ENCODE data around the gene CRABP2. TPM values are rescaled to one million over a fixed set of nuclear protein-coding genes. Genes with fewer than 3 reads are reported as not detected.

CRABP2 gene
- total and polyA plus RNA-seq, 2 of the 4 experiments (the other 2 are of a cell fraction) = 6.3 to 15.7 TPM

DNA sequence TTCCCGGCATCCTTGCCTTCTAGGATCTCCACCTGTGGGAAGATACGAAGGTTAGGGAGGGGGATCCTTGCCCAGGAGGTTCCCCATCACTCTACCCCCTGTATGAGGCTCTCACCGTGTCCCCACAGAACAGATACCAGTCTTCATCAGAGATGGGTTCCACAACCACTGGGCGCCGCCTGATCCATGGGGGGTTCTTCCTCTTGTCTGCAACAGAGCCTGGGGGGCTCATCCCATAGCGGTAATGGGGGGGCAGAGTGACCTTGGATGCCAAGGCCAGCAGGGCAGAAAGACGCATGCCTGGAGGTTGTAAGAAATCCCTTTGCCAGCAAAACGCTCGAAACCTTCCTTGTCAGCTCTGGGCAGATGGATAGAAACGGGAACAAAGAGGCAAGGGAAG lies 33.0 kb upstream of the CRABP2 start:
- CTCF ChIA-PET = interaction anchor here (0.9 kb wide), 1 partner anchor 12 kb away, joined by 3 read pairs; no protein-coding TSS in a partner anchor
- WGBS, 2 experiments (ENCODE audit: extremely low coverage in 2 of 2, insufficient read length in 1 of 2) = 88% methylated on average over 3 of the region's 10 CpGs; no CpG with 5 or more reads in 1 of the 2 experiments

More for the DNA sequence above, 33.0 kb upstream of the CRABP2 start:
- Histone ChIP-seq H2BK120ac (ENCODE audit: low read depth, low read length) (no peak overlapping the region), H2AFZ (replicated peaks; ENCODE audit: low read length, poor library complexity) (no peak overlapping the region), H3K9ac (ENCODE audit: low read depth, low read length) (no peak overlapping the region), H3K14ac (replicated peaks; ENCODE audit: low read depth, low read length) (no peak overlapping the region), H3K4me3 (ENCODE audit: insufficient read depth, low read depth, low read length) (no peak overlapping the region), H3K27me3 (ENCODE audit: control insufficient read depth, insufficient read depth, low read length) (no peaks in the 10 kb centered on the region), H4K5ac (ENCODE audit: low read depth, low read length) (no peak overlapping the region), H2BK20ac (ENCODE audit: low read depth, low read length) (no peak overlapping the region), H2AK5ac (ENCODE audit: low read depth, low read length) (no peak overlapping the region), H4K91ac (ENCODE audit: insufficient read depth, low read depth, low read length) (no peak overlapping the region), H3K9me3 (ENCODE audit: control insufficient read depth, insufficient read depth, low read length) (no peaks in the 10 kb centered on the region), H3K9me1 (ENCODE audit: insufficient read depth, low read length) (no peaks in the 10 kb centered on the region; the same call in 1 of the 2 replicates), H3K4me1 (ENCODE audit: control insufficient read depth, insufficient read depth, low read length) (0 out of 2 replicates have a peak, but pooled peaks cover 2% of the 10 kb centered on the region), H4K8ac (ENCODE audit: low read depth in 2 of 2, low read length in 2 of 2) (no peak overlapping the region), H3K27ac (ENCODE audit: insufficient read depth, low read length) (no peak overlapping the region), H2BK5ac (ENCODE audit: low read depth, low read length, poor library complexity, severe bottlenecking) (no peak overlapping the region), H2AK9ac (replicated peaks; ENCODE audit: low read depth, low read length, poor library complexity) (no peak overlapping the region), H3K79me1 (ENCODE audit: low read depth in 1 of 2, low read length in 2 of 2) (peaks cover 4 to 40% of the 10 kb centered on the region in 2 experiments), H3K36me3 (ENCODE audit: control insufficient read depth, insufficient read depth, low read length) (peaks cover 37% of the 10 kb centered on the region), H3K23ac (ENCODE audit: low read depth, low read length) (no peak overlapping the region), H3K56ac (ENCODE audit: extremely low read depth, insufficient read depth, low read length) (no peak overlapping the region), H4K20me1 (ENCODE audit: insufficient read depth, low read length) (no peaks in the 10 kb centered on the region), H3K4me2 (ENCODE audit: low read depth, low read length) (no peak overlapping the region), H2BK15ac (ENCODE audit: low read depth, low read length) (no peak overlapping the region), H3K4ac (ENCODE audit: low read depth, low read length) (no peak overlapping the region), H3K18ac (ENCODE audit: low read depth, low read length) (no peak overlapping the region)
- DNase-seq (no peak), ATAC-seq (ENCODE audit: low read depth) (no peak)
- no TSS peak for BruUV-seq (replicated peaks)
- in situ Hi-C loops (cut with MboI; ENCODE audit: low sequenced_read_pairs) (no loop called here), dilution Hi-C loops (cut with HindIII; ENCODE audit: low sequenced_read_pairs, unreplicated experiment) (no loop called here), intact Hi-C loops (cut with micrococcal nuclease) (no loop called here)
- TF ChIP-seq CHD1 (IDR thresholded peaks at IDR 0.05; ENCODE audit: low read depth, low read length) (no peak), MAZ (IDR thresholded peaks at IDR 0.05; ENCODE audit: borderline replicate concordance, low read depth, low read length) (no peak), MXI1 (IDR thresholded peaks at IDR 0.05; ENCODE audit: borderline replicate concordance, low read depth, low read length) (no peak), BHLHE40 (IDR thresholded peaks at IDR 0.05; ENCODE audit: low read depth, low read length) (no peak), NFE2L2 (IDR thresholded peaks at IDR 0.05; ENCODE audit: low read depth, low read length) (no peak), RFX5 (IDR thresholded peaks at IDR 0.05; ENCODE audit: low read depth, low read length) (no peak), RCOR1 (IDR thresholded peaks at IDR 0.05; ENCODE audit: insufficient replicate concordance, low read length) (no peak), MAFK (IDR thresholded peaks at IDR 0.05; ENCODE audit: low read depth, low read length) (no peak), SMC3 (IDR thresholded peaks at IDR 0.05; ENCODE audit: low read depth, low read length) (no peak), FOS (IDR thresholded peaks at IDR 0.05; ENCODE audit: low read depth, low read length) (no peak), POLR2A (IDR thresholded peaks at IDR 0.05; ENCODE audit: low read depth, low read length) (no peak), CEBPB (IDR thresholded peaks at IDR 0.05; ENCODE audit: low read depth, low read length) (no peak), RAD21 (IDR thresholded peaks at IDR 0.05; ENCODE audit: low read length) (no peak)
- TF ChIP-seq, protein P1, sequence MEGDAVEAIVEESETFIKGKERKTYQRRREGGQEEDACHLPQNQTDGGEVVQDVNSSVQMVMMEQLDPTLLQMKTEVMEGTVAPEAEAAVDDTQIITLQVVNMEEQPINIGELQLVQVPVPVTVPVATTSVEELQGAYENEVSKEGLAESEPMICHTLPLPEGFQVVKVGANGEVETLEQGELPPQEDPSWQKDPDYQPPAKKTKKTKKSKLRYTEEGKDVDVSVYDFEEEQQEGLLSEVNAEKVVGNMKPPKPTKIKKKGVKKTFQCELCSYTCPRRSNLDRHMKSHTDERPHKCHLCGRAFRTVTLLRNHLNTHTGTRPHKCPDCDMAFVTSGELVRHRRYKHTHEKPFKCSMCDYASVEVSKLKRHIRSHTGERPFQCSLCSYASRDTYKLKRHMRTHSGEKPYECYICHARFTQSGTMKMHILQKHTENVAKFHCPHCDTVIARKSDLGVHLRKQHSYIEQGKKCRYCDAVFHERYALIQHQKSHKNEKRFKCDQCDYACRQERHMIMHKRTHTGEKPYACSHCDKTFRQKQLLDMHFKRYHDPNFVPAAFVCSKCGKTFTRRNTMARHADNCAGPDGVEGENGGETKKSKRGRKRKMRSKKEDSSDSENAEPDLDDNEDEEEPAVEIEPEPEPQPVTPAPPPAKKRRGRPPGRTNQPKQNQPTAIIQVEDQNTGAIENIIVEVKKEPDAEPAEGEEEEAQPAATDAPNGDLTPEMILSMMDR (conservative IDR thresholded peaks at IDR 0.05; ENCODE audit: low read depth, low read length) = no peak
- TF ChIP-seq, protein P2, sequence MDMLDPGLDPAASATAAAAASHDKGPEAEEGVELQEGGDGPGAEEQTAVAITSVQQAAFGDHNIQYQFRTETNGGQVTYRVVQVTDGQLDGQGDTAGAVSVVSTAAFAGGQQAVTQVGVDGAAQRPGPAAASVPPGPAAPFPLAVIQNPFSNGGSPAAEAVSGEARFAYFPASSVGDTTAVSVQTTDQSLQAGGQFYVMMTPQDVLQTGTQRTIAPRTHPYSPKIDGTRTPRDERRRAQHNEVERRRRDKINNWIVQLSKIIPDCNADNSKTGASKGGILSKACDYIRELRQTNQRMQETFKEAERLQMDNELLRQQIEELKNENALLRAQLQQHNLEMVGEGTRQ (IDR thresholded peaks at IDR 0.05; ENCODE audit: low read depth, low read length) = no peak
- POLR2A ChIA-PET (ENCODE audit: unreplicated experiment) = no interaction called here
